Measurements from ENCODE around the gene TRIM50.
"Not testable (repeated sequence)": the region's sequence is repeated elsewhere in the genome, so short reads cannot be mapped to it uniquely, and the experiment has no call there.

The TRIM50 gene

DNA sequence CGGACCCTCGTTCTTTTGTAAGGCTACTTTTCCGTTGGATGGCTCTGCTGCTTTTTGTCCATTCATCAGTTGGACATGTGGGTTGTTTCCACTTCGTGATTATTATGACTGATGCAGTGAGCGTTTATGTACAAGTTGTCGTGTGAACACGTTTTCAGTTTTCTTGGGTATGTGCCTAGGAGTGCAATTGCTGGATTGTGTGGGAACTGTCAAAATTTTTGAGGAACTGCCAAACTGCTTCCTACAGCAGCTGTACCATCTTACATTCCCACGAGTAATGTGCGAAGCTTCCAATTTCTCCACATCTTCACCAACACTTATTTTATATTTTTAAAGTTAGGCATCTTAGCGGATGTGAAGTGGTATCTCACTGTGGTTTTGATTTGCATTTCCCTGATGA, 10.4 kb upstream of the TRIM50 start:
- no peaks in the 10 kb centered on the region for H4K20me1 ChIP-seq
- H3K4me2 ChIP-seq = no peak overlapping the region
- H3K9ac ChIP-seq = no peak overlapping the region
- no peak for TF ChIP-seq Cebpa-rat (IDR thresholded peaks at IDR 0.05)
- peaks cover 3% of the 10 kb centered on the region; the same call in 1 of the 2 replicates for H3K4me1 ChIP-seq
- H3K27ac ChIP-seq = no peak overlapping the region
- no peaks in the 10 kb centered on the region for H3K36me3 ChIP-seq
- no peaks in the 10 kb centered on the region for H3K9me3 ChIP-seq
- no peaks in the 10 kb centered on the region for H3K27me3 ChIP-seq
- no peak overlapping the region for H3K4me3 ChIP-seq

- no peak overlapping the region for H3K4me3 ChIP-seq
- no peaks in the 10 kb centered on the region for H3K9me3 ChIP-seq
- H4K20me1 ChIP-seq = no peaks in the 10 kb centered on the region
- H3K9ac ChIP-seq = no peak overlapping the region
- no peaks in the 10 kb centered on the region for H3K27me3 ChIP-seq
- no peaks in the 10 kb centered on the region for H3K36me3 ChIP-seq
- peaks cover 4% of the 10 kb centered on the region; the same call in 1 of the 2 replicates for H3K4me1 ChIP-seq
- no peak overlapping the region for H3K4me2 ChIP-seq
- H3K27ac ChIP-seq = no peak overlapping the region
- TF ChIP-seq Cebpa-rat (IDR thresholded peaks at IDR 0.05) = no peak
Measured at GRCh38 chr7:73332447-73332846, 4.6 kb upstream of the TRIM50 start.

- no peak overlapping the region for H3K9ac ChIP-seq
- H3K27ac ChIP-seq = no peak overlapping the region
- no peaks in the 10 kb centered on the region for H3K9me3 ChIP-seq
Measured at GRCh38 chr7:73330772-73331171, 2.9 kb upstream of the TRIM50 start.

DNA sequence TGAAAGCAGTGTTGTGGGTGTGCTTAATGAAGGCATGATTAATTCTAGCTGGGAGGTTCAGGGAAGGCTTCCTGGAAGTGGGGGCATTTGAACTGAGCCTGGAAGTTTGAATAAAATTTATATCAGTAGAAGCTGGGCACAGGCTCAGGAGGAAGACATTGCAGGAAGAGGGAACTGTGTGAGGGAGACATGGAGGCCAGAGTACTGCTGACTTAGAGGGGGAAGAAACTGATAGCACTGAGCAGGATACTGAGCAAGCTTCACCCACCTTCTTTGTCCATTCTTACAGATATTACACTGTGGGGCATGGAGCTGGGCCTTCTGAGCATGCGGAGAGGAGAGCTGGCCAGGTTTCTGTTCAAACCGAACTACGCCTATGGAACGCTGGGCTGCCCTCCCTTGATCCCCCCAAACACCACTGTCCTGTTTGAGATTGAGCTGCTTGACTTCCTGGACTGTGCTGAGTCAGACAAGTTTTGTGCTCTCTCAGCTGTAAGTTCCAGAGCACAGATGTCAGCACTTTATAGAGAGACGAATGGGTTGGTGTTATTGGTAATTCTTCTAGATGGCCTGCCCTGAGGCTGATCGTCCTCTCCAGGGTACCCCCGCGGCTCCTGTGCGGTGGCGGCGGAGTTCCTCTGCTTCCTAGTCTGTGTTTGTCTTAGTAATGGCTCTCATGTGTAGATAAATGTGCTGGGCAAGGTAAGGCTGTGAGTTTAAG, 2.1 kb upstream of the TRIM50 start:
- Histone ChIP-seq H4K20me1 (no peaks in the 10 kb centered on the region), H3K9ac (no peak overlapping the region), H3K4me1 (peaks cover 4% of the 10 kb centered on the region; the same call in 1 of the 2 replicates), H3K36me3 (no peaks in the 10 kb centered on the region), H3K9me3 (no peaks in the 10 kb centered on the region), H3K4me2 (no peak overlapping the region), H3K27ac (no peak overlapping the region), H3K4me3 (no peak overlapping the region), H3K27me3 (no peaks in the 10 kb centered on the region)
- TF ChIP-seq Cebpa-rat (IDR thresholded peaks at IDR 0.05) = no peak

More at GRCh38 chr7:73330772-73331171, 2.9 kb upstream of the TRIM50 start:
- H4K20me1 ChIP-seq = no peaks in the 10 kb centered on the region
- H3K4me2 ChIP-seq = no peak overlapping the region
- TF ChIP-seq Cebpa-rat (IDR thresholded peaks at IDR 0.05) = no peak
- no peaks in the 10 kb centered on the region for H3K27me3 ChIP-seq
- H3K36me3 ChIP-seq = no peaks in the 10 kb centered on the region
- no peak overlapping the region for H3K4me3 ChIP-seq
- peaks cover 4% of the 10 kb centered on the region; the same call in 1 of the 2 replicates for H3K4me1 ChIP-seq

DNA sequence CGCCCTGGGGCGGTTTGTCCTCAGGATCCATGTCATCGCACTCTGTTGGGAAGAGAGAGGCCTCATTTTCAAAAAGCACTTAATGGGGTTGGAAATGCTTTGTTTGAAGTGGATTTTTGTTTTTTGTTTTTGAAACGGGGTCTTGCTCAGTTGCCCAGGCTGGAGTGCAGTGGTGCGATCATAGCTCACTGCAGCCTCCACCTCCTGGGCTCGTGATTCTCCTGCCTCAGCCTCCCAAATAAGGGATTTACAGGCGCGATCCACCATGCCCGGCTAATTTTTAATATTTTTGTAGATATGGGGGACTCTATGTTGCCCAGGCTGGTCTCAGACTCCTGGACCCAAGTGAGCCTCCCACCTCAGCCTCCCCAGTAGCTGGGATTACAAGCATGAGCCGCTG, 814 bp upstream of the TRIM50 start:
- no peak for TF ChIP-seq Cebpa-rat (IDR thresholded peaks at IDR 0.05)
- Histone ChIP-seq H3K27ac (no peak overlapping the region), H3K36me3 (no peaks in the 10 kb centered on the region), H3K4me3 (no peak overlapping the region), H3K4me2 (no peak overlapping the region), H3K9me3 (no peaks in the 10 kb centered on the region), H3K27me3 (no peaks in the 10 kb centered on the region), H3K9ac (no peak overlapping the region), H3K4me1 (peaks cover 14% of the 10 kb centered on the region), H4K20me1 (no peaks in the 10 kb centered on the region)

DNA sequence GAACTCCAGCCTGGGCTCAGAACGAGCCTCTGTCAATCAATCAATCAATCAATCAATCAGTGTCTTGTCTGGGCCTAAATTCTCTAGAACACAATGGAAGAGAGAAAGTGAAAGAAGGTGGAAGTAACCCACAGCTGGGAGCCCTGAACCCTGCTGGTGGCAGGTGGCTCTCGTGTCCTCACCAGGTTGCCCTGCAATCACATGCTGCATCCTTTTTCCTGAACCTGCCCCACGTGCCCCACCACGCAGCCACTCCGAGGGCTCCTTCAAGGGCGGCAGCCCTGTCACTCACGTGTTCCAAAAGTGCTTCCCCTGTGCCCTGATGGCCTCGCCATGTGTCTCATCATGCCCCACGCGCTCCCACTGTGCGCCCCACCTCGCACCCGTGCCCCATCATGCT, 433 bp downstream of the TRIM50 start:
- not testable (repeated sequence) for H3K36me3 ChIP-seq, H3K27me3 ChIP-seq, H3K9me3 ChIP-seq, H3K4me3 ChIP-seq, H4K20me1 ChIP-seq, H3K4me2 ChIP-seq, H3K27ac ChIP-seq, H3K9ac ChIP-seq
- H3K4me1 ChIP-seq = peaks cover 22% of the 10 kb centered on the region

DNA sequence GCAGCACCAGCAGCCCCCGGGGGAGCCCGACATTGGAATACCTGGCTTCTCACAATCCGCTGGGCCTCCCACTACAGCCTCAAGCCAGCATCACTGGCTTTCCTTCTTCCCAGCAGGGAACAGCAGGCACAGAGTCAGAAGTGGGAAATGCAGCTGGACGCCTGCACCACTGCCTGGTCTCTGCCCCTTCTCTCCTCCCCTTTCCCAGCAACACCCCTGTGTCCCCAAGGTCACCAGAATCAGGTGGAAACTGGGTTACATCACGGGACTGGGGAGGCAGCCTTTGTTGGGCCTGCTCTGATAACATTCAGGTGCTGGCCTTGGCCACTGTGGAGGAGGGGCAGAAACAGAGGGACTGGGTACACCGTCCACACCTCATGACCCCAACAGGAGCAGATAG, 2.5 kb downstream of the TRIM50 start:
- not testable (repeated sequence) for H3K36me3 ChIP-seq, H3K27ac ChIP-seq, H4K20me1 ChIP-seq, H3K9me3 ChIP-seq, H3K4me3 ChIP-seq, H3K27me3 ChIP-seq, H3K9ac ChIP-seq, H3K4me2 ChIP-seq
- peaks cover 22% of the 10 kb centered on the region for H3K4me1 ChIP-seq

DNA sequence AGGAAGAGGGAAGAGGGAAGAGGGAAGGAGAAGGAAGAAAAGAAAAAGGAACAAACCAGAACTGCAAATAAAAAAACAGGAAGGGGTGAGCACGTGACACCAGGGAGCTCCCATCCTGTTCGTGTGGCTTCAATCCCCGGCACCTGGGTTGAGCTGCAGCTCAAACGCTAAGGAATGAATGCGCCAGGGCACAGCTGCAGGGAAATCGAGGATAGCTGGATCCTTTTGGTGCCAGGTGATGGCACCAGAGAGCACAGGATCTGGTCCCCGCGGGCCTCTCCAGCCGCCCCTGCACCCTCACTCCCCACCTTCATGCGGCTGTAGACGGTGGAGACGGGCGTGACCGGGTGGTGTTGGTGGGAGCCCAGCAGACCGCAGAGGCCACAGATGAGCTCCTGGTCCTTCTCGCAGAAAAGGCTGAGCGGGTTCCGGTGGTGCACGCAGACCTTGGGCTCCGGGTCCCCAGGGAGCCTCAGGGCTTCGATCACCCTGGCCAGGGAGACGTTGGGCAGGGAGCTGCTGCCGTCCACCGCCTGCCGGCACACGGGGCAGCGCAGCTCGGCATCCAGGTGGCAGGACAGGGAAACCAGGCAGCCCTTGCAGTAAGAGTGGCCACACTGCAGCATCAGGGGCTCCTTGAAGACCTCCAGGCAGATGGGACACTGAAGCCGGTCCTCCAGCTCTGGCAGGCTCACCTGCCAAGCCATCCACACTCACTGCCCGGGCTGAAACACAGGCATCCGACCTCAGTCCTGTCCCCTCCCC, 3.6 kb downstream of the TRIM50 start:
- H4K20me1 ChIP-seq, H3K36me3 ChIP-seq, H3K9me3 ChIP-seq, H3K27me3 ChIP-seq: not testable (repeated sequence)
- 0 out of 2 replicates have a peak overlapping the region, but pooled peaks have one; percentile 31 for H3K4me3 ChIP-seq
- 0 out of 2 replicates have a peak overlapping the region, but pooled peaks have one; percentile 25 for H3K9ac ChIP-seq
- H3K27ac ChIP-seq = peak overlapping the region; percentile 20; the same call in 1 of the 2 replicates
- peak overlapping the region; percentile 84 for H3K4me2 ChIP-seq
- peaks cover 22% of the 10 kb centered on the region for H3K4me1 ChIP-seq

GRCh38 chr7:73323434-73324080, 4.3 kb downstream of the TRIM50 start:
- not testable (repeated sequence) for H3K36me3 ChIP-seq, H3K9me3 ChIP-seq, H3K27me3 ChIP-seq, H4K20me1 ChIP-seq
- H3K9ac ChIP-seq = 0 out of 2 replicates have a peak overlapping the region, but pooled peaks have one; percentile 25
- H3K4me2 ChIP-seq = peak overlapping the region; percentile 84
- peaks cover 22% of the 10 kb centered on the region for H3K4me1 ChIP-seq
- 0 out of 2 replicates have a peak overlapping the region, but pooled peaks have one; percentile 31 for H3K4me3 ChIP-seq
- H3K27ac ChIP-seq = peak overlapping the region; percentile 20; the same call in 1 of the 2 replicates

- H3K27ac ChIP-seq, H3K27me3 ChIP-seq, H3K36me3 ChIP-seq, H3K9ac ChIP-seq, H3K4me2 ChIP-seq, H3K4me3 ChIP-seq, H3K9me3 ChIP-seq, H4K20me1 ChIP-seq: not testable (repeated sequence)
- H3K4me1 ChIP-seq = peaks cover 22% of the 10 kb centered on the region
Measured at GRCh38 chr7:73320009-73320408, 7.9 kb downstream of the TRIM50 start.

- not testable (repeated sequence) for H3K9ac ChIP-seq, H3K9me3 ChIP-seq, H3K4me2 ChIP-seq, H3K27me3 ChIP-seq, H3K4me3 ChIP-seq, H4K20me1 ChIP-seq, H3K36me3 ChIP-seq, H3K27ac ChIP-seq
- H3K4me1 ChIP-seq = peaks cover 19% of the 10 kb centered on the region
Measured at GRCh38 chr7:73319541-73319940, 8.3 kb downstream of the TRIM50 start.

- H3K4me2 ChIP-seq, H3K27me3 ChIP-seq, H4K20me1 ChIP-seq, H3K27ac ChIP-seq, H3K9me3 ChIP-seq, H3K9ac ChIP-seq, H3K4me3 ChIP-seq, H3K36me3 ChIP-seq: not testable (repeated sequence)
- peaks cover 11% of the 10 kb centered on the region for H3K4me1 ChIP-seq
Measured at GRCh38 chr7:73318656-73319204, 9.2 kb downstream of the TRIM50 start.
